ENCODE results near the gene ARMH3. TPM values are rescaled to one million over a fixed set of nuclear protein-coding genes. Genes with fewer than 3 reads are reported as not detected.
"Not testable (repeated sequence)": the region's sequence is repeated elsewhere in the genome, so short reads cannot be mapped to it uniquely, and the experiment has no call there.

The ARMH3 gene
- total RNA-seq, 3 donors from 2014 or later = 18.4 to 27.4 (median 22.4) TPM

GRCh38 chr10:102010961-102011360 is 45.0 kb downstream of the ARMH3 start:
- H3K27me3 ChIP-seq = no peaks in the 10 kb centered on the region
- H3K4me3 ChIP-seq = no peak overlapping the region
- no peaks in the 10 kb centered on the region for H3K36me3 ChIP-seq
- intact Hi-C loops (cut with DNase I; ENCODE audit: low total_unique reads) = no loop called here
- H3K9me3 ChIP-seq = no peaks in the 10 kb centered on the region
- DNase-seq (ENCODE audit: low spot score in 2 of 2) = no peak
- H3K4me1 ChIP-seq = no peaks in the 10 kb centered on the region
- H3K27ac ChIP-seq = no peak overlapping the region
- no peak for TF ChIP-seq POLR2A (IDR thresholded peaks at IDR 0.05)

GRCh38 chr10:102009801-102010425 is 46.1 kb downstream of the ARMH3 start:
- H3K36me3 ChIP-seq = no peaks in the 10 kb centered on the region
- H3K9me3 ChIP-seq = no peaks in the 10 kb centered on the region
- no peak overlapping the region for H3K4me3 ChIP-seq
- peak; percentile 68 to 91 (median 86) for TF ChIP-seq CTCF (IDR thresholded peaks at IDR 0.05)
- TF ChIP-seq POLR2AphosphoS5 (IDR thresholded peaks at IDR 0.05) = no peak
- no peak for TF ChIP-seq POLR2A (IDR thresholded peaks at IDR 0.05)
- H3K4me1 ChIP-seq = no peaks in the 10 kb centered on the region
- H3K27me3 ChIP-seq = no peaks in the 10 kb centered on the region
- intact Hi-C loops (cut with DNase I; ENCODE audit: low total_unique reads) = no loop called here
- DNase-seq (ENCODE audit: low spot score in 2 of 2) = peak in 1 of 2 donors; percentile 45
- no peak overlapping the region for H3K27ac ChIP-seq

- no peaks in the 10 kb centered on the region for H3K36me3 ChIP-seq
- no peaks in the 10 kb centered on the region for H3K27me3 ChIP-seq
- no peak overlapping the region for H3K27ac ChIP-seq
- intact Hi-C loops (cut with DNase I; ENCODE audit: low total_unique reads) = no loop called here
- no peak for DNase-seq (ENCODE audit: low spot score in 2 of 2)
- TF ChIP-seq POLR2A (IDR thresholded peaks at IDR 0.05) (no peak), POLR2AphosphoS5 (IDR thresholded peaks at IDR 0.05) (no peak), CTCF (IDR thresholded peaks at IDR 0.05) (no peak)
- H3K9me3 ChIP-seq = no peaks in the 10 kb centered on the region
- H3K4me1 ChIP-seq = no peaks in the 10 kb centered on the region
- H3K4me3 ChIP-seq = no peak overlapping the region
Observed at GRCh38 chr10:102007796-102008195, 48.2 kb downstream of the ARMH3 start.

- H3K4me3 ChIP-seq; intact Hi-C loops (cut with DNase I; ENCODE audit: low total_unique reads); H3K27me3 ChIP-seq; DNase-seq (ENCODE audit: low spot score in 2 of 2); H3K27ac ChIP-seq; H3K9me3 ChIP-seq; H3K4me1 ChIP-seq; H3K36me3 ChIP-seq: not testable (repeated sequence)
Observed at GRCh38 chr10:102007031-102007430, 48.9 kb downstream of the ARMH3 start.

GRCh38 chr10:102004376-102004775 is 51.6 kb downstream of the ARMH3 start:
- TF ChIP-seq POLR2AphosphoS5 (IDR thresholded peaks at IDR 0.05) (no peak), POLR2A (IDR thresholded peaks at IDR 0.05) (no peak), CTCF (IDR thresholded peaks at IDR 0.05) (no peak)
- H3K4me3 ChIP-seq = no peak overlapping the region
- no peak for DNase-seq (ENCODE audit: low spot score in 2 of 2)
- H3K27ac ChIP-seq = no peak overlapping the region
- no peaks in the 10 kb centered on the region for H3K4me1 ChIP-seq
- H3K27me3 ChIP-seq = no peaks in the 10 kb centered on the region
- no peaks in the 10 kb centered on the region for H3K36me3 ChIP-seq
- intact Hi-C loops (cut with DNase I; ENCODE audit: low total_unique reads) = no loop called here
- H3K9me3 ChIP-seq = no peaks in the 10 kb centered on the region

GRCh38 chr10:102003541-102003940 is 52.4 kb downstream of the ARMH3 start:
- no peaks in the 10 kb centered on the region for H3K36me3 ChIP-seq
- no peak overlapping the region for H3K4me3 ChIP-seq
- H3K27ac ChIP-seq = no peak overlapping the region
- no peaks in the 10 kb centered on the region for H3K4me1 ChIP-seq
- no peaks in the 10 kb centered on the region for H3K9me3 ChIP-seq
- H3K27me3 ChIP-seq = no peaks in the 10 kb centered on the region
- intact Hi-C loops (cut with DNase I; ENCODE audit: low total_unique reads) = no loop called here
- no peak for DNase-seq (ENCODE audit: low spot score in 2 of 2)
- no peak for TF ChIP-seq POLR2AphosphoS5 (IDR thresholded peaks at IDR 0.05)
- TF ChIP-seq CTCF (IDR thresholded peaks at IDR 0.05) = no peak
- no peak for TF ChIP-seq POLR2A (IDR thresholded peaks at IDR 0.05)

All from breast epithelium (tissue), 4 donors.